DOHH2 (cell line): ENCODE measurements around the gene KRTAP10-1.

ENCODE experiments used
- H3F3A ChIP-seq: fragments of 200-600 bp; sonication (generic), shearing (Covaris generic); 2 replicates; pipeline ENCODE4 v1.6.0; 2016; ENCODE audit warnings: antibody characterized with exemption, mild to moderate bottlenecking; ENCODE audit not compliant: control insufficient read depth, insufficient read depth
- H3K27ac ChIP-seq: fragments of 200-600 bp; sonication (generic); 2 replicates; pipeline ENCODE4 v1.5.1; 2014; ENCODE audit warnings: low read depth, mild to moderate bottlenecking, low read length, moderate library complexity
- H3K27me3 ChIP-seq: fragments of 200-600 bp; sonication (generic); 2 replicates; pipeline ENCODE4 v1.6.1; 2014; ENCODE audit warnings: mild to moderate bottlenecking, low read length, mixed read lengths; ENCODE audit not compliant: control insufficient read depth
- H3K36me3 ChIP-seq: fragments of 200-600 bp; sonication (generic); 2 replicates; pipeline ENCODE4 v1.6.1; 2014; ENCODE audit warnings: mild to moderate bottlenecking, low read length, moderate library complexity, mixed read lengths; ENCODE audit not compliant: control insufficient read depth
- H3K4me1 ChIP-seq: fragments of 200-600 bp; sonication (generic); 2 replicates; pipeline ENCODE4 v1.6.1; 2014; ENCODE audit warnings: mild to moderate bottlenecking, low read length, mixed read lengths; ENCODE audit not compliant: control insufficient read depth
- H3K4me2 ChIP-seq: fragments of 200-600 bp; sonication (generic); 2 replicates; pipeline ENCODE4 v1.6.0; 2014; ENCODE audit warnings: mild to moderate bottlenecking, low read length, moderate library complexity
- H3K4me3 ChIP-seq: fragments of 200-600 bp; sonication (generic); 2 replicates; pipeline ENCODE4 v1.5.1; 2014; ENCODE audit warnings: mild to moderate bottlenecking, low read length, mixed read lengths
- H3K79me2 ChIP-seq: fragments of 200-600 bp; sonication (generic); 2 replicates; pipeline ENCODE4 v1.6.1; 2014; ENCODE audit warnings: mild to moderate bottlenecking, low read length, mixed read lengths; ENCODE audit not compliant: control insufficient read depth
- H3K9me2 ChIP-seq: fragments of 200-600 bp; sonication (generic); replicated peaks from 2 replicates; pipeline ENCODE4 v1.6.1; 2014; ENCODE audit warnings: mild to moderate bottlenecking, low read length, mixed read lengths; ENCODE audit not compliant: control insufficient read depth
- H3K9me3 ChIP-seq: fragments of 200-600 bp; sonication (generic); 2 replicates; pipeline ENCODE4 v1.6.1; 2014; ENCODE audit warnings: antibody characterized with exemption, low read length, mixed read lengths; ENCODE audit not compliant: control insufficient read depth, insufficient read depth
- H4K20me1 ChIP-seq: fragments of 200-600 bp; sonication (generic); 2 replicates; pipeline ENCODE4 v1.6.0; 2014; ENCODE audit warnings: low read depth, mild to moderate bottlenecking, antibody characterized with exemption, low read length, moderate library complexity; ENCODE audit not compliant: control insufficient read depth, insufficient read depth
- EZH2phosphoT487 ChIP-seq: fragments of 200-600 bp; sonication (generic); IDR thresholded peaks from 2 replicates; pipeline ENCODE4 v1.6.1; 2017; ENCODE audit warnings: borderline replicate concordance, mild to moderate bottlenecking, antibody characterized with exemption, low read length, moderate library complexity, mixed read lengths
- TF ChIP-seq, protein P1 (sequence below): fragments of 200-600 bp; sonication (generic); IDR thresholded peaks from one replicate; pipeline ENCODE4 v1.5.1; 2014; ENCODE audit warnings: antibody characterized with exemption, mild to moderate bottlenecking, low read depth, low read length; ENCODE audit not compliant: poor library complexity, severe bottlenecking

Gene KRTAP10-1

DNA sequence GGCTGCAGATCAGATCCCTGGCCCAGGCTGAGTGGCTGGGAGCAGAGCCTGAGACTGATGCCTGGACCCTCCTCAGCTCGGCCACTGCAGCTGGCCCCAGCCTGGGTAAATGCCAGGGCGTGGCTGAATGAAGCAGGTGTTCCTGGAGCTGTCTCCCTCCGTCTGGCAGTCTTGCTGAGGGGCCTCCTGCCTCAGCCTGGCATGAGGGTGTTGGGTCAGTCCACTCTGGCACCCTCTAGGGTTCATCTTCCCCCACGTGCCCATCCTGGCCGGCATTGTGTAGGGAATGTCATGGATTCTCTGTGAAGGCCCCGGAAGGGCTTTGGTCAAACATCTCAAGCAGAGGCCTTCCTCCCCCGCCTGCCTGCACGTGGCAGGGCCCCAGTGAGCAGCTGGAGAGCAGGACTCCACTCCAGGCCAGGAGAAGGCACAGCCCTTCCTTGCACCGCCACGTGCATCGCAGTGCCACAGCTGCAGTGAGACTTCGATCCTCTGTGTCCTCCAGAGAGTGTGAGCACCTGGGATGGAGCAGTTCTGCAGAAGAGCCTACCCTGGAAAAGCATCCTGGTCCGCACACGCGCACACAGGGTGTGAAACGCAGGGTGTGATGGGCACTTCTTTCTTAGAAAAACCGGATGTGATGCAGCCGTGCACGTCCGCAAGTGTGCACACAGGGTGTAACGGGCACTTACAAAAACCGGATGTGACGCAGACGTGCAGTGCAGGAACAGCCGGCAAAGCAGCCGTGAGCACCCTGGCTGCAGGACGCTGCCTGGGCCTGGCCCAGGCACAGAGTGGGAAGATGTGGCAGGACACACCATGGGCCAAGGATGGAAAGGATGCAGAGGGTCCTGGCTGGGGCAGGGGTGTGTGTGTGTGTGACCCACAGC lies 28.9 kb upstream of the KRTAP10-1 start:
- H3K79me2 ChIP-seq = no peaks in the 10 kb centered on the region
- no peaks in the 10 kb centered on the region for H3K9me3 ChIP-seq
- H4K20me1 ChIP-seq = no peaks in the 10 kb centered on the region
- H3K4me3 ChIP-seq = no peak overlapping the region
- H3K36me3 ChIP-seq = no peaks in the 10 kb centered on the region
- H3K27ac ChIP-seq = no peak overlapping the region
- TF ChIP-seq, protein P1, sequence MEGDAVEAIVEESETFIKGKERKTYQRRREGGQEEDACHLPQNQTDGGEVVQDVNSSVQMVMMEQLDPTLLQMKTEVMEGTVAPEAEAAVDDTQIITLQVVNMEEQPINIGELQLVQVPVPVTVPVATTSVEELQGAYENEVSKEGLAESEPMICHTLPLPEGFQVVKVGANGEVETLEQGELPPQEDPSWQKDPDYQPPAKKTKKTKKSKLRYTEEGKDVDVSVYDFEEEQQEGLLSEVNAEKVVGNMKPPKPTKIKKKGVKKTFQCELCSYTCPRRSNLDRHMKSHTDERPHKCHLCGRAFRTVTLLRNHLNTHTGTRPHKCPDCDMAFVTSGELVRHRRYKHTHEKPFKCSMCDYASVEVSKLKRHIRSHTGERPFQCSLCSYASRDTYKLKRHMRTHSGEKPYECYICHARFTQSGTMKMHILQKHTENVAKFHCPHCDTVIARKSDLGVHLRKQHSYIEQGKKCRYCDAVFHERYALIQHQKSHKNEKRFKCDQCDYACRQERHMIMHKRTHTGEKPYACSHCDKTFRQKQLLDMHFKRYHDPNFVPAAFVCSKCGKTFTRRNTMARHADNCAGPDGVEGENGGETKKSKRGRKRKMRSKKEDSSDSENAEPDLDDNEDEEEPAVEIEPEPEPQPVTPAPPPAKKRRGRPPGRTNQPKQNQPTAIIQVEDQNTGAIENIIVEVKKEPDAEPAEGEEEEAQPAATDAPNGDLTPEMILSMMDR = no peak
- no peak for TF ChIP-seq EZH2phosphoT487
- no peaks in the 10 kb centered on the region for H3K27me3 ChIP-seq
- H3K4me2 ChIP-seq = no peak overlapping the region
- H3K9me2 ChIP-seq = no peaks in the 10 kb centered on the region
- no peaks in the 10 kb centered on the region for H3K4me1 ChIP-seq
- no peaks in the 10 kb centered on the region for H3F3A ChIP-seq

DNA sequence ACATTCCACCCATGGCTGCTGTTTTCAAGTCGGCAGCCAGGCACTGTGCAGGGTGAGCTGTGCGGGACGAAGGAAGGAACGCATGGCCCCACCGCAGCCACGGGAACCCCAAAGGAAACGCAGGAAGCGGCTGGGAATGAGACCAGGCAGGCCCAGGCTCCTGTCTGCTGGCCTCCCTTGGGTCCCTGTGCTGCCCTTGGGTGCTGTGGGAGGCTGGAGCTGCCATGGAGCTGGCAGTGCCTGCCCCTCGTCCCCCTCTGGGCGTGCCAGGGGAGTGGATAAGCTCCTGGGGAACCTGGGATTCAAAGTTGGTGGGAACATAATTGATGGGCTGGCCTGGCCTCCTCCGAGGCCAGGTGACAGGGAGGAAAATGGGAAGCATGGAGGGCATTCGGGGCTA lies 28.3 kb upstream of the KRTAP10-1 start:
- H3K36me3 ChIP-seq = no peaks in the 10 kb centered on the region
- no peaks in the 10 kb centered on the region for H3F3A ChIP-seq
- H3K4me2 ChIP-seq = no peak overlapping the region
- no peaks in the 10 kb centered on the region for H3K79me2 ChIP-seq
- no peaks in the 10 kb centered on the region for H3K27me3 ChIP-seq
- no peaks in the 10 kb centered on the region for H3K9me3 ChIP-seq
- H3K4me3 ChIP-seq = no peak overlapping the region
- no peaks in the 10 kb centered on the region for H4K20me1 ChIP-seq
- H3K27ac ChIP-seq = no peak overlapping the region
- no peaks in the 10 kb centered on the region for H3K4me1 ChIP-seq
- H3K9me2 ChIP-seq = no peaks in the 10 kb centered on the region
- no peak for TF ChIP-seq EZH2phosphoT487
- TF ChIP-seq, protein P1 = no peak

GRCh38 chr21:44567481-44568171 lies 27.6 kb upstream of the KRTAP10-1 start:
- Histone ChIP-seq H3K36me3 (no peaks in the 10 kb centered on the region), H3K4me2 (no peak overlapping the region), H3K9me3 (no peaks in the 10 kb centered on the region), H4K20me1 (no peaks in the 10 kb centered on the region), H3K4me3 (no peak overlapping the region), H3F3A (no peaks in the 10 kb centered on the region), H3K27ac (no peak overlapping the region), H3K27me3 (no peaks in the 10 kb centered on the region), H3K79me2 (no peaks in the 10 kb centered on the region), H3K9me2 (no peaks in the 10 kb centered on the region), H3K4me1 (no peaks in the 10 kb centered on the region)
- no peak for TF ChIP-seq EZH2phosphoT487
- TF ChIP-seq, protein P1 = no peak
